Natural killer cell treated with Interleukin-12 subunit alpha and Interleukin-12 subunit beta and Interleukin-15 and Interleukin-18, amount 100 ng/mL, for 72 hours (primary cell): ENCODE measurements around the gene IL17C. TPM values are rescaled to one million over a fixed set of nuclear protein-coding genes. Genes with fewer than 3 reads are reported as not detected.

Experiments used
- ATAC-seq, 2 donors: fragments of 150-1000 bp; cut with Tn5 transposase in 1 of 2; sonication (Bioruptor Pico), chemical (Tn5 transposase) in 1 of 2; 2 replicates each; pipeline ENCODE4 v1.10.0; 2021
- DNase-seq: peaks from one replicate; pipeline ENCODE4 v3.0.0; 2022; ENCODE audit warnings: low spot score
- H3K27ac Mint-ChIP-seq, 2 donors: 1 replicate in 1 of 2; 2 replicates in 1 of 2; pipeline ENCODE4 v1.8.0; 2022; ENCODE audit warnings: mixed read lengths in 2 of 2, mild to moderate bottlenecking in 1 of 2, moderate library complexity in 1 of 2
- H3K27me3 Mint-ChIP-seq, 2 donors: 1 replicate in 1 of 2; 2 replicates in 1 of 2; pipeline ENCODE4 v1.8.0; 2022; ENCODE audit warnings: mixed read lengths in 2 of 2
- H3K36me3 Mint-ChIP-seq: one replicate; pipeline ENCODE4 v1.8.0; 2022; ENCODE audit warnings: mixed read lengths
- H3K4me1 Mint-ChIP-seq, 2 donors: 1 replicate in 1 of 2; 2 replicates in 1 of 2; pipeline ENCODE4 v1.8.0; 2022; ENCODE audit warnings: low read depth in 2 of 2, mixed read lengths in 2 of 2, mild to moderate bottlenecking in 1 of 2
- H3K4me3 Mint-ChIP-seq: one replicate; pipeline ENCODE4 v1.8.0; 2022; ENCODE audit warnings: mixed read lengths
- H3K9me3 Mint-ChIP-seq: 2 replicates; pipeline ENCODE4 v1.8.0; 2022; ENCODE audit warnings: mixed read lengths
- total RNA-seq, 2 donors: library from RNA; stranded (reverse); gene quantifications; one replicate each; pipeline ENCODE4 v1.2.3, GENCODE V29; 2022

Gene IL17C
- total RNA-seq, 2 donors from 2014 or later: 0.64 to 1.0 TPM

- Mint-ChIP-seq H3K9me3 (no peaks in the 10 kb centered on the region), H3K4me1 (peaks cover 29 to 35% of the 10 kb centered on the region in 2 donors), H3K27me3 (no peaks in the 10 kb centered on the region), H3K27ac (peak overlapping the region; percentile 90 to 94), H3K4me3 (peak overlapping the region; percentile 87), H3K36me3 (no peaks in the 10 kb centered on the region)
- DNase-seq: peak; percentile 73
- peak; percentile 16 to 17 for ATAC-seq
These were observed 11.8 kb downstream of the IL17C start for GRCh38 chr16:88649924-88650748.

- H3K9me3 Mint-ChIP-seq: no peaks in the 10 kb centered on the region
- no peaks in the 10 kb centered on the region for H3K27me3 Mint-ChIP-seq
- H3K4me1 Mint-ChIP-seq: peaks cover 29 to 33% of the 10 kb centered on the region in 2 donors
- no peaks in the 10 kb centered on the region for H3K36me3 Mint-ChIP-seq
- H3K27ac Mint-ChIP-seq: peak within 1 kb of the TSS; percentile 90 to 94
- peak within 1 kb of the TSS; percentile 87 for H3K4me3 Mint-ChIP-seq
- DNase-seq (peak; percentile 93), ATAC-seq (peak; percentile 92 to 93)
These were observed 12.4 kb downstream of the IL17C start, which contains the start of gene CYBA for GRCh38 chr16:88650749-88651275. CYBA (minus strand) TSS chr16:88651053; CDS start chr16:88651013, 40 bp downstream.

- no peaks in the 10 kb centered on the region for H3K27me3 Mint-ChIP-seq
- H3K9me3 Mint-ChIP-seq: no peaks in the 10 kb centered on the region
- ATAC-seq (peak; percentile 91 to 93), DNase-seq (peak; percentile 95)
- H3K4me3 Mint-ChIP-seq: peak overlapping the region; percentile 87
- no peaks in the 10 kb centered on the region for H3K36me3 Mint-ChIP-seq
- peaks cover 29 to 36% of the 10 kb centered on the region in 2 donors for H3K4me1 Mint-ChIP-seq
- peak overlapping the region; percentile 90 to 94 for H3K27ac Mint-ChIP-seq
These were observed 13.1 kb downstream of the IL17C start for GRCh38 chr16:88651276-88651988.

DNA sequence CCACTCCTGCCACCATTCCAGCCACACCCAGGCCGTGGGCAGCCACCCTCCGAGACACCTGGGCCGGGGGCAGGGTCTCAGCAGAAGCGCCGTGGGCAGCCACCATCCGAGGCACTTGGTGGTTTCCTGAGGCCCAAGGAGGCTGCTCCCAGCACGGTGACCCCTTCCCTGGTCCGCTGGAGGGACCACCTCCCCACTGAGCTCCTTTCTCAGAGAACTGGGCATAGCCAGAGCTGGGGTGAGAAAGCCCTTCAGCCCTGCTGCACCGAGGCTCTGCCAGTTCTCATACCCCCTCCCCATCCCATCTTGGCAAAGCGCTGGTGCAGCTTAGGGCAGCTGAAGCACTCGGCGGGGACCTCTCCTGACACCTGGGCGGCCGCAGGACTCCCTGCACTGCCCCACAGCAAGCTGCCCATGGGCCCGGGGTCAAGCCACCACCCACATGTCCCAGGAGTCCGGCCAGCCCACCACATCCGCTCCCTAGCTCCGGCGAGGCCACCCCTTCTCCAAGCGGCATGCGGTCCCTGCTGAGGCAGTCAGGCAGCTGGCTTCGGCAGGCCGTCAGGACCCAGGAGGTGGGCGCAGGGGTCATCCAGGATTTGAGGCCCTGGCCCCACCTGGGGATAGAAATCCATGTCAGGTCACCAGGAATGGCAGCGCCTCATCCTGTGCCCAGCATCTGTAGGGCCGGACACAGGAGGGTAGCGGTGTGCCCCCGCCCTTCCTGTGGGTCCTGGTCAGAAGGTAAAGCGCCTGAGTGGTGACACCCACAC is 13.8 kb downstream of the IL17C start:
- peaks cover 29 to 36% of the 10 kb centered on the region in 2 donors for H3K4me1 Mint-ChIP-seq
- no peaks in the 10 kb centered on the region for H3K36me3 Mint-ChIP-seq
- peak overlapping the region; percentile 90 to 94 for H3K27ac Mint-ChIP-seq
- H3K4me3 Mint-ChIP-seq: no peak overlapping the region
- no peaks in the 10 kb centered on the region for H3K27me3 Mint-ChIP-seq
- no peak for DNase-seq
- ATAC-seq: no peak
- no peaks in the 10 kb centered on the region for H3K9me3 Mint-ChIP-seq

GRCh38 chr16:88652762-88653063 is 14.3 kb downstream of the IL17C start:
- Mint-ChIP-seq H3K36me3 (no peaks in the 10 kb centered on the region), H3K27ac (peak overlapping the region; percentile 90 to 94), H3K4me1 (peaks cover 29 to 36% of the 10 kb centered on the region in 2 donors), H3K4me3 (peak overlapping the region; percentile 61), H3K27me3 (no peaks in the 10 kb centered on the region), H3K9me3 (no peaks in the 10 kb centered on the region)
- DNase-seq (no peak), ATAC-seq (no peak)

DNA sequence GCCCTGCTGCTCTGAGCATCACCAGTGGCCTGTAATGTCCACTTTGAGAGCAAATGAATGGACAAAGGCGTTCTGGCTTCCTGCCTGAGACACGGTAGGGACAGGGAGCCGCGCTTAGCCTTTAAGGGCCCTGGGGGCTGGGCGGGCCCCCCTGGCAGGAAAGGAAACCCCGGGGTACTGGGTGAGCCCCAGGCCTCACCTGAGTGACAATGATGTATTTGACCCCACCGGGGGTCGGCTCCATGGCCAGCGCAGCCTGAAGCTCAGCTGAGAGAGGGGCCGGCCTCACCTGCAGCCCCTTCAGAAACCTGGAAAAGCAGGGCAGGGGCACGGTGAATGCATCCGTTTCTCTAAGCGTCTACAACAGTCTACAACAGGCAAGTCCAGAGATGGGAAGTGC is 14.7 kb downstream of the IL17C start:
- ATAC-seq (no peak), DNase-seq (no peak)
- H3K4me3 Mint-ChIP-seq: peak overlapping the region; percentile 61
- H3K27me3 Mint-ChIP-seq: no peaks in the 10 kb centered on the region
- H3K36me3 Mint-ChIP-seq: no peaks in the 10 kb centered on the region
- peaks cover 29 to 36% of the 10 kb centered on the region in 2 donors for H3K4me1 Mint-ChIP-seq
- no peaks in the 10 kb centered on the region for H3K9me3 Mint-ChIP-seq
- H3K27ac Mint-ChIP-seq: peak overlapping the region; percentile 68 to 90

GRCh38 chr16:88653596-88654362 is 15.4 kb downstream of the IL17C start:
- no peaks in the 10 kb centered on the region for H3K27me3 Mint-ChIP-seq
- H3K4me3 Mint-ChIP-seq: peak overlapping the region; percentile 61
- H3K9me3 Mint-ChIP-seq: no peaks in the 10 kb centered on the region
- peak overlapping the region; percentile 68 to 90 for H3K27ac Mint-ChIP-seq
- DNase-seq (no peak), ATAC-seq (no peak)
- no peaks in the 10 kb centered on the region for H3K36me3 Mint-ChIP-seq
- H3K4me1 Mint-ChIP-seq: peaks cover 29 to 36% of the 10 kb centered on the region in 2 donors

DNA sequence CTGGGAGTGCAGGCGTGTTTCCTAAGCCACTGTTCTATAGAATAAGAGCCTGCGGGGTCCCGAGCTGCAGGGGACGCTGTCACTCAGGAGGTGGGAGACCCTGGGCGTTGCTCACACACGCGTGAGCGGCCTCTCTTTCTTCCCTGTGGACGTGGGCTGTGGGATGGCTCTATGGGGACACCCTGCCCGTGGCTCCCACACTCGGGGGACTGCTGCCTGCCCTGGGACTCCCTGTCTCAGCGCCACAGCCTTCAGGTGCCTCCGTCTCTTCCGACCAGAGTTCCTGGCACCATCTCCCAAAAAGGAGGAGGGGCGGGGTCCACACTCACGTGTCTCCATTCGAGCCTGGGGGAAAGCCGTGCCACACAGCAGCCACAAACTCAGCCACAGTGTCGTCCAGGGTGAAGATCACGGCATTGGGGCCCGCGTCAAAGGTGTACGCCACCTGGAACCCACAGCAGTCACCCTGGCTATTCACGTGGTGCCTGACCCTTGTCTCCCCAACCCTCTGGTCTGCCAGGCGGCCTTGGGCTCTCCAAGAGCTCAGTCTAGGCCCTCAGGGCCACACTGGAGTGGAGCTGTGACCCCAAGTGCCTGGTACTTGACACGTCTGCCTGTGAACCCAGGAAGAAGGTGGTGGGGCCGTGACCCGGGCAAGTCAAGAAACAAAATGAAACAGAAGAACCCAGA is 16.1 kb downstream of the IL17C start:
- H3K36me3 Mint-ChIP-seq: no peaks in the 10 kb centered on the region
- peaks cover 23 to 30% of the 10 kb centered on the region in 2 donors for H3K4me1 Mint-ChIP-seq
- DNase-seq (no peak), ATAC-seq (no peak)
- no peaks in the 10 kb centered on the region for H3K27me3 Mint-ChIP-seq
- H3K9me3 Mint-ChIP-seq: no peaks in the 10 kb centered on the region
- peak overlapping the region; percentile 17 for H3K4me3 Mint-ChIP-seq
- H3K27ac Mint-ChIP-seq: peak overlapping the region in 1 of 2 donors; percentile 90

DNA sequence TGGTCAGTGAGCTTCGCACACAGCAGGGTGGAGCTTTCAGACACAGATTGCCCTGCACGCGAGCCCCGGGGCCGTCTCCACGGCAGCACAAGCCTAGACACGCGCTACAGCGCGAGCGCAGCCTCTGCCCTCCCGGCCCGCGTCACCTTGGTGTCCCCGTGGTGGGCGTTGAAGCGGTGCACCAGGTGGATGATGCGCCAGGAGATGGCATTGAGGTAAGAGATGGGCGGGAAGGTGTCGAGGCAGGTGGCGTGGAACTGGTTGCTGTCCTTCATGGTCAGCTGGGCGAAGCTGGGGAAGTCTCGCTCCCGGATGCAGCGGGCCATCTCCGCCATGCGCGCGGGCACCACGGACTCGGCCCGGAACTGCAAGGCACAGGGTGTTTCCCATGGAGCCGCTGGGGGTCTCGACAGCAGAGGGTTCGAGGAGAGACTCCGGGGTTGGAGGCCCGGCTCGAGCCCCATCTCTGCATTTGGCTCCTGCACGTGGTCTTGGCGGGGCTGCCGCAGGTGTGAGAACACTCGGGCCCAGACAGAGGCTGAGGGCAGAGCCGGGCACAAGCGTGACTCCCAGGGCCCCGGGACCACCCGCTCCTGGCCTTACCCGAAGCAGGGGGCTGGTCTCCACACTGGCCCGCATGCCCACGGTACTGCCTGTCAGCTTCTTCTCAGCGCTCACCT is 16.8 kb downstream of the IL17C start:
- no peak for DNase-seq
- Mint-ChIP-seq H3K27ac (peak overlapping the region in 1 of 2 donors; percentile 54), H3K36me3 (no peaks in the 10 kb centered on the region)

GRCh38 chr16:88655733-88656281 is 17.4 kb downstream of the IL17C start:
- Mint-ChIP-seq H3K9me3 (no peaks in the 10 kb centered on the region), H3K27ac (no peak overlapping the region), H3K4me3 (no peak overlapping the region), H3K36me3 (no peaks in the 10 kb centered on the region), H3K27me3 (no peaks in the 10 kb centered on the region), H3K4me1 (peaks cover 23 to 33% of the 10 kb centered on the region in 2 donors)
- DNase-seq (no peak), ATAC-seq (no peak)

More for the DNA sequence above, 16.8 kb downstream of the IL17C start:
- peaks cover 23 to 31% of the 10 kb centered on the region in 2 donors for H3K4me1 Mint-ChIP-seq
- H3K27me3 Mint-ChIP-seq: no peaks in the 10 kb centered on the region
- peak overlapping the region; percentile 17 for H3K4me3 Mint-ChIP-seq
- H3K9me3 Mint-ChIP-seq: no peaks in the 10 kb centered on the region
- no peak for ATAC-seq

DNA sequence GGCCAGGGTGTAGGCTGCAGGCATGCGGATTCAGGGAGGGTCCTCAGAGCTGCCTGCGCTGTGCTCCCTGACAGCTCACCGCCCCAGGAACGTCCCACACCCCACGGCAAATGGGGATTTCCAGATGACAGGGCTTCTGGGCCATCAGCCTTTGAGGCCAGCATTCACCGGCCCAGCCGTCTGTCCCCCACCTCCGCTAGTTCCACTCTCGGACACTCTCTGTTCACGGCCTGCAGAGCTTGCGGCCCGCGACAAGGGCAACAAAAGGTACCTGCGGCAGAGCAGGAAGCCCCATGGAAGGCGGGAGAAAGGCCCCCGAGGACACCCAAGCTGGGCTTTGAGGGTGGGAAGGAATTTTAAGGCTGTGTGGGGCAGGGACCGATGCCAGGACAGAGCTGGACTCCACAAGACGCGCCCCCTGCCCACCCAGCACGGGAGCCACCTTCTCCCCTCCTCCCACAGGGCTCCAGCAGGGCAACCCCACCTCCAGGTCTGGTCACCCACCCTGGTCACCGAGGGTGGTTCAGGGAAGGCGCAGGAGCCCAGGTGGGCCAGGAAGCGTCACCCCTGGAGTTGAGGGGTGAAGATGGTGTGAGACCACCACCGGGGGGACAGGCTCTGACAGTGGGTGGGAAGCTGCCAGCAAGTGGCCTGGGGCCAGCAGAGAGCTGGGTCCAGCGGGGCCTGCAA is 18.1 kb downstream of the IL17C start:
- no peak overlapping the region for H3K27ac Mint-ChIP-seq
- no peak for ATAC-seq
- H3K36me3 Mint-ChIP-seq: no peaks in the 10 kb centered on the region
- H3K4me3 Mint-ChIP-seq: no peak overlapping the region
- no peak for DNase-seq
- peaks cover 23 to 32% of the 10 kb centered on the region in 2 donors for H3K4me1 Mint-ChIP-seq
- H3K9me3 Mint-ChIP-seq: no peaks in the 10 kb centered on the region
- H3K27me3 Mint-ChIP-seq: no peaks in the 10 kb centered on the region
